Measurements from ENCODE around the gene BUD31. TPM values are rescaled to one million over a fixed set of nuclear protein-coding genes. Genes with fewer than 3 reads are reported as not detected.

Gene BUD31
- total RNA-seq, 4 donors from 2014 or later = 61.8 to 82.0 (median 66.2) TPM

DNA sequence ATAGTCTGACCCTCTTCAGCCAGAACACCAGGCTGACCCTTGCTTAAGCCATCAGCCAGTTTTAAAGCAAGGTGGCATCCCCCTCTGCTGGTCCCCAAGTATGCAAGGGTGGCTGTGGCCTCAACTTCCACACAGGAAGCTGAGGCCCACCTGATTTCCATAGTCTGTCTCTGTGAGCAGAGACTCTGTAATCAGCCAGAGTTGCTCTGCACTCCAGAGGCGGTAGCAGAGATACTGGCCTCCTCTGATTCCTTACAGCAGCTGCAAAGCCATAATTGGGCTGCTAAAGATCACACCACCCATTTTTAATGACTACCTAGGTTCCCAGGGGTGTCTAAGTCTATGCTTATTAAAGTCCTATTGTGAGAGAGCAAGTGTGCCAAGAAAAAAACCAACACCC is 2.2 kb upstream of the BUD31 start:
- intact Hi-C loops (cut with DNase I) = loop anchor here (5.0 kb wide), 1 partner anchor 39 kb away; no protein-coding TSS in a partner anchor
- no peak for DNase-seq (ENCODE audit: extremely low spot score)
- no peaks in the 10 kb centered on the region for H3K9me3 ChIP-seq
- WGBS = 100% methylated on average over 1 of the region's 1 CpG
- H3K36me3 ChIP-seq = peaks cover 30 to 52% (median 49%) of the 10 kb centered on the region in 4 donors
- H3K4me1 ChIP-seq = peaks cover 46 to 62% (median 55%) of the 10 kb centered on the region in 4 donors
- H3K27ac ChIP-seq (replicated peaks in 1 of 4) = peak overlapping the region in 1 of 4 donors; percentile 7
- H3K4me3 ChIP-seq = no peak overlapping the region
- H3K27me3 ChIP-seq = no peaks in the 10 kb centered on the region
- TF ChIP-seq, protein P1, sequence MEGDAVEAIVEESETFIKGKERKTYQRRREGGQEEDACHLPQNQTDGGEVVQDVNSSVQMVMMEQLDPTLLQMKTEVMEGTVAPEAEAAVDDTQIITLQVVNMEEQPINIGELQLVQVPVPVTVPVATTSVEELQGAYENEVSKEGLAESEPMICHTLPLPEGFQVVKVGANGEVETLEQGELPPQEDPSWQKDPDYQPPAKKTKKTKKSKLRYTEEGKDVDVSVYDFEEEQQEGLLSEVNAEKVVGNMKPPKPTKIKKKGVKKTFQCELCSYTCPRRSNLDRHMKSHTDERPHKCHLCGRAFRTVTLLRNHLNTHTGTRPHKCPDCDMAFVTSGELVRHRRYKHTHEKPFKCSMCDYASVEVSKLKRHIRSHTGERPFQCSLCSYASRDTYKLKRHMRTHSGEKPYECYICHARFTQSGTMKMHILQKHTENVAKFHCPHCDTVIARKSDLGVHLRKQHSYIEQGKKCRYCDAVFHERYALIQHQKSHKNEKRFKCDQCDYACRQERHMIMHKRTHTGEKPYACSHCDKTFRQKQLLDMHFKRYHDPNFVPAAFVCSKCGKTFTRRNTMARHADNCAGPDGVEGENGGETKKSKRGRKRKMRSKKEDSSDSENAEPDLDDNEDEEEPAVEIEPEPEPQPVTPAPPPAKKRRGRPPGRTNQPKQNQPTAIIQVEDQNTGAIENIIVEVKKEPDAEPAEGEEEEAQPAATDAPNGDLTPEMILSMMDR (IDR thresholded peaks at IDR 0.05) = no peak
- TF ChIP-seq EP300 (IDR thresholded peaks at IDR 0.05) (no peak), POLR2AphosphoS5 (IDR thresholded peaks at IDR 0.05) (no peak), POLR2A (IDR thresholded peaks at IDR 0.05; ENCODE audit: low read depth) (no peak)

DNA sequence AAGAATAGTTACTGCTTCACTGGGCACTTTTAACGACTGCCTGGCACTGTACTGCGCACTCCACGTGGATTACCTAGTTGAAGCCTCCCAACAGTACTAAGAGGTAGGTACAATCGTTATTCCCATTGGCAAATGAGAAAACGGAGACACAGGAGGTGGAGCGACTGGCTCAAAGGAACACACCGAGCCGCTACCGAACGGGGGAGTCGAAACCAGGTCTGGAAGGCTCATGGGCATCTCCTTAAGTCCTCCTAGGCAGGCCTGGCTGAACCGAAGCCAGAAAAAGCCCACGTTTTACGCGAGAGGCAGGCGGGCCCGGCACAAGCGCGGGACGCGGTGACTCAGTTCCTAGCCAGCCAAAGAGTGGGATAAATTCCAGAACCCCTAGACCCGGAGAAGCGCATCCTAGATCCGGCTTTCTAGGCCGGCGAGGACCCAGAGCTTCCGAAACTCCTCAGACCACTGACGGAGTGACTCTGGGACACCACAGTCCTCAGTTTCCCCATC is 844 bp upstream of the BUD31 start:
- intact Hi-C loops (cut with DNase I) = loop anchor here (5.0 kb wide), 1 partner anchor 41 kb away; no protein-coding TSS in a partner anchor
- DNase-seq (ENCODE audit: extremely low spot score) = no peak

DNA sequence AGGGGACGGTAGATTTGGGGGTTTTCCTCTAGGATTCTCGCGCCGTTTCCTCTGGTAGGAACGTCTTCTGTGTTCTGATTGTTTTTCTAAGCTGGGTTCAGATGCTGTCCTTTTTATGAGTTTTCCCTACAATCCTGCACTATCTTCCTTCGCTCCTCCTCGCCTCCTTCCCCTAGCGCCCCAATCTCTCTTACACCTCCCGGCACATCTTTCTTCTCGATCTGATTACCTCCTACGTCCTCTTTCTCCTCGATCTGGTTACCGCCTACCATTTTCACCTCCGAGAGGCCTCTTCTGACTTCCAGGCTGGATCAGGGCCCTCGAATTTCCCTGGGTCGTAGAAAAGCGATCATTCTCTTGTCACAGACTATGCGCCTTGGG is 413 bp downstream of the BUD31 start:
- TF ChIP-seq, protein P1 (IDR thresholded peaks at IDR 0.05) = no peak
- TF ChIP-seq EP300 (IDR thresholded peaks at IDR 0.05) (no peak), POLR2AphosphoS5 (IDR thresholded peaks at IDR 0.05) (no peak), POLR2A (IDR thresholded peaks at IDR 0.05; ENCODE audit: low read depth) (no peak)
- intact Hi-C loops (cut with DNase I) = loop anchor here (5.0 kb wide), 1 partner anchor 42 kb away; no protein-coding TSS in a partner anchor
- peak overlapping the region; percentile 95 to 98 (median 95) for H3K27ac ChIP-seq (replicated peaks in 1 of 4)
- peaks cover 46 to 58% (median 53%) of the 10 kb centered on the region in 4 donors for H3K4me1 ChIP-seq
- H3K27me3 ChIP-seq = no peaks in the 10 kb centered on the region
- WGBS = under 1% methylated on average over 18 of the region's 18 CpGs
- H3K9me3 ChIP-seq = no peaks in the 10 kb centered on the region
- H3K4me3 ChIP-seq = peak overlapping the region; percentile 93 to 100 (median 97)
- no peak for DNase-seq (ENCODE audit: extremely low spot score)
- peaks cover 32 to 52% (median 50%) of the 10 kb centered on the region in 4 donors for H3K36me3 ChIP-seq

More for the DNA sequence above, 844 bp upstream of the BUD31 start:
- Histone ChIP-seq H3K27me3 (no peaks in the 10 kb centered on the region), H3K4me3 (peak overlapping the region; percentile 93 to 100 (median 97)), H3K4me1 (peaks cover 46 to 62% (median 55%) of the 10 kb centered on the region in 4 donors), H3K27ac (replicated peaks in 1 of 4) (peak overlapping the region; percentile 95 to 98 (median 95)), H3K36me3 (peaks cover 30 to 52% (median 49%) of the 10 kb centered on the region in 4 donors), H3K9me3 (no peaks in the 10 kb centered on the region)
- no peak for TF ChIP-seq POLR2AphosphoS5 (IDR thresholded peaks at IDR 0.05)
- WGBS = 1% methylated on average over 11 of the region's 28 CpGs

DNA sequence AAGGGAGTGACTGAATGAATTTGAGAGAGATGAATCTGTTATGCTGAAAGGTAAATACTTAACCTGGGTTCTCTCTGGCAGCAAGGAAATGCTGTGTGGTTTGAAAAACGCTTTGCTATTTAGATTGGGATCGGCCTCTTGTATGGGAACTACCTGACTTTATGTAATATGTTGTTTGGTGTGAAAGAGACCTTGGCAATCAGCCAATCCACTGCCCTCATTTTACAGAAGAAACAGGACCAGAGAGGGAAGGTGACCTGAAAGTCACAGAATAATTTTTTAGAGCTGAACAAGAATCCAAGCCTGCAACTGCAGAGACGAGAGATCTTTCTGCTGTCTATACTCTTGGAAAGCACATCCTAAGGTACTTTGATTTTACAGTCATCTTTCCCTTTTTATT is 1.0 kb downstream of the BUD31 start:
- no peaks in the 10 kb centered on the region for H3K9me3 ChIP-seq
- intact Hi-C loops (cut with DNase I) = loop anchor here (5.0 kb wide), 1 partner anchor 43 kb away; no protein-coding TSS in a partner anchor
- no peak for DNase-seq (ENCODE audit: extremely low spot score)
- H3K27me3 ChIP-seq = no peaks in the 10 kb centered on the region
- H3K27ac ChIP-seq (replicated peaks in 1 of 4) = peak overlapping the region; percentile 95 to 98 (median 95)
- 37% methylated on average over 3 of the region's 3 CpGs for WGBS
- peaks cover 40 to 51% (median 47%) of the 10 kb centered on the region in 4 donors for H3K4me1 ChIP-seq
- TF ChIP-seq POLR2A (IDR thresholded peaks at IDR 0.05; ENCODE audit: low read depth) (no peak), EP300 (IDR thresholded peaks at IDR 0.05) (no peak), POLR2AphosphoS5 (IDR thresholded peaks at IDR 0.05) (no peak)
- TF ChIP-seq, protein P1 (IDR thresholded peaks at IDR 0.05) = no peak
- peak overlapping the region; percentile 93 to 100 (median 97) for H3K4me3 ChIP-seq
- H3K36me3 ChIP-seq = peaks cover 30 to 52% (median 50%) of the 10 kb centered on the region in 4 donors

DNA sequence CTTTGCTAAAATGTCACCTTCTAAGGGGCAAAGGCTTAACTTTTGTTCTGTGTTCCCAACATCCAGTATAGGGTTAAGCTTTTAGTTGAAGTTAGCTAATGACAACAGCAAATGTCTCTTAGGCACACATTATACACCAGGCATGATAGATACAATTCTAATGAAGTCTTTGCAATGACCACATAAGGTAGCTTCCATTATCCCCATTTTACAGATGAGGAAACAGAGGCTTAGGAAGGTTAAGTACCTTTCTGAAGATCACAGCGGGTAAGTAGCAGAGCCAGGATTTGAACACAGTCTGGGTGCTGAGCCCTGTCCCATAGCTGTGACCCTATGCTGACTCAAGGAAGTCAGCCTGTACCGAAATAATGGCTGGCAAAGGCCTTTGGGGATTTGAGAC is 1.9 kb downstream of the BUD31 start:
- Histone ChIP-seq H3K9me3 (no peaks in the 10 kb centered on the region), H3K4me3 (no peak overlapping the region), H3K27me3 (no peaks in the 10 kb centered on the region), H3K4me1 (peaks cover 32 to 47% (median 43%) of the 10 kb centered on the region in 4 donors), H3K36me3 (peaks cover 35 to 57% (median 55%) of the 10 kb centered on the region in 4 donors), H3K27ac (replicated peaks in 1 of 4) (no peak overlapping the region)
- WGBS = 89% methylated on average over 2 of the region's 2 CpGs
- no peak for TF ChIP-seq POLR2A (IDR thresholded peaks at IDR 0.05; ENCODE audit: low read depth)
- TF ChIP-seq, protein P1 (IDR thresholded peaks at IDR 0.05) = no peak
- no peak for TF ChIP-seq POLR2AphosphoS5 (IDR thresholded peaks at IDR 0.05)
- intact Hi-C loops (cut with DNase I) = no loop called here
- DNase-seq (ENCODE audit: extremely low spot score) = no peak
